Activated CD8-positive, alpha-beta T cell treated with anti-CD3 and anti-CD28 coated beads, Interleukin-2, amount 10 ng/mL, durations not matched to agents 7 days and 5 days (primary cell): Measurements from ENCODE around the gene MAP3K6. TPM values are rescaled to one million over a fixed set of nuclear protein-coding genes. Genes with fewer than 3 reads are reported as not detected.

Source experiments
- ATAC-seq: fragments of 150-1000 bp; cut with Tn5 transposase; one replicate; pipeline ENCODE4 v1.10.0; 2021; ENCODE audit warnings: moderate library complexity
- CTCF ChIA-PET: fragments of 350-600 bp; sonication (Branson Sonifier 250); formaldehyde crosslinking; loops from one replicate; lab custom pipeline; 2021; ENCODE audit warnings: antibody characterized with exemption; lab: Charles Lee
- POLR2A ChIA-PET: fragments of 350-600 bp; sonication (Branson Sonifier 250); formaldehyde crosslinking; loops from one replicate; lab custom pipeline; 2021; ENCODE audit warnings: antibody characterized with exemption; lab: Charles Lee
- DNase-seq: peaks from one replicate; pipeline ENCODE4 v3.0.0-alpha.2; 2020
- H3K27ac Mint-ChIP-seq: one replicate; pipeline ENCODE4 v1.8.0; 2021; ENCODE audit warnings: mild to moderate bottlenecking, mixed read lengths
- H3K27me3 Mint-ChIP-seq: one replicate; pipeline ENCODE4 v1.8.0; 2021; ENCODE audit warnings: low read depth, mixed read lengths
- H3K36me3 Mint-ChIP-seq: one replicate; pipeline ENCODE4 v1.8.0; 2021; ENCODE audit warnings: low read depth, mixed read lengths
- H3K4me1 Mint-ChIP-seq: one replicate; pipeline ENCODE4 v1.8.0; 2021; ENCODE audit warnings: low read depth, mixed read lengths
- H3K4me3 Mint-ChIP-seq: one replicate; pipeline ENCODE4 v1.8.0; 2021; ENCODE audit warnings: mild to moderate bottlenecking, mixed read lengths
- H3K9me3 Mint-ChIP-seq: one replicate; pipeline ENCODE4 v1.8.0; 2022; ENCODE audit warnings: mixed read lengths; ENCODE audit not compliant: insufficient read depth
- total RNA-seq, 2 experiments: library from RNA; stranded (reverse); gene quantifications; one replicate each; pipeline ENCODE4 v1.2.3, GENCODE V29; 2021

Gene MAP3K6
- total RNA-seq, 2 experiments from 2014 or later = 7.8 to 12.3 TPM

DNA sequence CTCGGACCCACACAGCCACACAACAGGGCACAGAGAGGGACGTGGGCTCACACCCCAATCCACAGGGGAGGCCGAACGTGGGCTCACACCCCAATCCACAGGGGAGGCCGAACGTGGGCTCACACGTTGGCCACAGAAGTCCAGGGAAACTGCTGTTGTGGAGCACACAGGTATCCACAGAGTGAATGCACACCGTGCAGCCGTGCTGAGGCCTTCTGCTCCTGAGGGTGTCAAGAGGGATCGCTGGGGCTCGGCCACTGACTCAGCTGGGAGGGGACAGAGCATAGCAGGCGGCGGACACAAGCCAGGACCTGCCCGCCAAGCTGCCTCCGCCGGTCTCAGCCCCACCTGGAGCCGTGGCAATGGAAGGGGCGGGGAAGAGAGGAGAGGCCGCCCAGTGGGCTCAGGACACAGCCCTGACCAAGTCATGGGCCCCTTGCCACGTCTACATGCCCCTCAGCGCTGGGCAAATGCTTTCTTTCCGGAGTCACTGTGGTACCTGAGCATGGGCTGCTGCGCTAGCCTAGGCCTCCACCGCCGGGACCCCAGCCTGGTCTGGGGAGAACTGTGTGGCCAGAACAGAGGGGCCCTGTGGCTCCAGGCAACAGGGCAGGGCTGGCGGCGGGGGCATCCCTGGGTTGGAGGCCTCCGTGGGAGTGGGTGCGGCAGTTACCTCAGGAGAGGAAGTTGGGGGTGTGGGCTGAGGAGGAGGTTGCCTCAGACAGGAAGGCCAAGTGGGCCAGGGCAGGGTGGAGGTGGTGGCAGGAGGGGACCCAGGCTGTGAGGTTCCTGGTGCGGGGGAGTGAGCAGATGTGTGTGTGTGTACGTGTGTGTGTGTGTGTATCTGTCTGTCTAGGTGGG, 23.8 kb downstream of the MAP3K6 start:
- H3K4me1 Mint-ChIP-seq = peaks cover 56% of the 10 kb centered on the region
- ChIA-PET POLR2A (interaction anchor here (0.5 to 5.0 kb wide), 10 partner anchors 13 to 259 kb away, joined by 3 to 56 read pairs (median 4); no protein-coding TSS in a partner anchor), CTCF (interaction anchor here (0.8 to 7.2 kb wide), 12 partner anchors 10 to 52 kb away, joined by 3 to 99 read pairs (median 5); partner anchors contain the start of gene MAP3K6)
- peak; percentile 72 for ATAC-seq
- H3K36me3 Mint-ChIP-seq = peaks cover 37% of the 10 kb centered on the region
- H3K27ac Mint-ChIP-seq = peak overlapping the region; percentile 96
- H3K4me3 Mint-ChIP-seq = peak overlapping the region; percentile 91
- peak; percentile 85 for DNase-seq
- H3K9me3 Mint-ChIP-seq = no peaks in the 10 kb centered on the region
- H3K27me3 Mint-ChIP-seq = no peaks in the 10 kb centered on the region

DNA sequence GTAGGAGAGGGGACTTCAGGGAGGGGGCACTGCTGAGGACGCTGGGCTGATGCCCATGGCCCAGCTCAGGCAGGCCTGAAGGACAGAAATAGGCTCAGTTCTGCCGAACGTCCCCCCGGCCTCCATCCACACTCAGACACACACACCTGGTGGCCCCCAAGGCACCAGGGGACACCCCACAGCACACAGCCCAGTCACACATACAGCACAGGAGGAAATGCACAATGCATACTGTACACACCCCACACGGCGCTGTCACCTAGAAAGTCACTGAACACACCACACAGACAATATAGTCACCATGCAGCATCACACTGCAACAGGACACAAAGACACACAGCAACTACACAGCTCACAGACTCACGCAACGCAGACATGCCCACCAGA, 24.4 kb downstream of the MAP3K6 start:
- POLR2A ChIA-PET = interaction anchor here (0.5 to 5.0 kb wide), 11 partner anchors 10 to 180 kb away, joined by 3 to 56 read pairs (median 4); no protein-coding TSS in a partner anchor
- Mint-ChIP-seq H3K27ac (peak overlapping the region; percentile 96), H3K9me3 (no peaks in the 10 kb centered on the region), H3K4me1 (peaks cover 54% of the 10 kb centered on the region), H3K36me3 (peaks cover 36% of the 10 kb centered on the region), H3K27me3 (no peaks in the 10 kb centered on the region), H3K4me3 (peak overlapping the region; percentile 91)
- ATAC-seq (peak; percentile 58), DNase-seq (peak; percentile 63)
- CTCF ChIA-PET = interaction anchor here (0.8 to 7.2 kb wide), 12 partner anchors 9 to 265 kb away, joined by 3 to 99 read pairs (median 5); no protein-coding TSS in a partner anchor

DNA sequence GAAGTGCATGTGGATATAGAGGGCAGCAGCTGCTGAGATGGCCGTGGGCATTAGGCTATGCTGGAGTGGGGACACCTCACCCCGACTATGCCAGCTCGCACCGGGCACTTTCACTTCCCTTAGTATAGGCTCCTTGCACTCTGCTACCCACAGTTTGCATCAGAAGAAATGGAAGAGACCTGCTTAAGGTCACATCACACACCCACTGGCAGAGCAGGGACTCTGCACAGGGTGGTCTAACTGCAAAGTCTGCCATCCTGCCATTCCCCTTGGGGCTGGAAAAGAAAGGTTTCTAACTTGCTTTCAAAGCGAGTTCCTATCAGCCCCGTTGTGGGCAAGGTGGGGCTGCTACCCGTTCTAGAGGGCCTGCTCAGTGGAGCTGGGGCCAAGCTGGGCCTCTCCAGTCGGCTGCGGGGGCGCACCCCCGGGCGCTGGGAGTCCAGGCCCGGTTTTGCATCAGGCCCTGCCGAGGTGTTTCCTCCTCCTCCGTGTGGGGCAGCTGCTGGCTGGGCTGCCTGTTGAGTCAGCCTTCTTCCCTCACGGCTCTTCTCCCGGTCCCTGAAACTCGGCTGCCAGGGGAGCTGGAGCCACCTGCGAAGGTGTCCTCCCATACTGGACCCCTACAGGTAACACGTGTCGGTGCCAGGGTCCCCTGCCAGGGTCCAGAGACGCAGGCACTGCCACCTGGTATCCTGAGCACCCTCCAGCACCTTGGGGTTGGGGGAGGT, 25.1 kb downstream of the MAP3K6 start, which contains the start of gene SYTL1:
SYTL1 (plus strand) TSS at position 498 of the 728 bp plus-strand sequence. CDS start 3,313 bp downstream, outside the sequence.
- peak within 1 kb of the TSS; percentile 91 for H3K4me3 Mint-ChIP-seq
- H3K4me1 Mint-ChIP-seq = peaks cover 52% of the 10 kb centered on the region
- no peaks in the 10 kb centered on the region for H3K27me3 Mint-ChIP-seq
- no peaks in the 10 kb centered on the region for H3K9me3 Mint-ChIP-seq
- CTCF ChIA-PET = interaction anchor here (0.8 to 7.2 kb wide), 13 partner anchors 9 to 265 kb away, joined by 3 to 99 read pairs (median 5); no protein-coding TSS in a partner anchor
- peak; percentile 80 for DNase-seq
- POLR2A ChIA-PET = interaction anchor here (0.6 to 5.0 kb wide), 10 partner anchors 9 to 329 kb away, joined by 3 to 56 read pairs (median 4); no protein-coding TSS in a partner anchor
- peak within 1 kb of the TSS; percentile 96 for H3K27ac Mint-ChIP-seq
- peaks cover 36% of the 10 kb centered on the region for H3K36me3 Mint-ChIP-seq
- peak; percentile 77 for ATAC-seq

DNA sequence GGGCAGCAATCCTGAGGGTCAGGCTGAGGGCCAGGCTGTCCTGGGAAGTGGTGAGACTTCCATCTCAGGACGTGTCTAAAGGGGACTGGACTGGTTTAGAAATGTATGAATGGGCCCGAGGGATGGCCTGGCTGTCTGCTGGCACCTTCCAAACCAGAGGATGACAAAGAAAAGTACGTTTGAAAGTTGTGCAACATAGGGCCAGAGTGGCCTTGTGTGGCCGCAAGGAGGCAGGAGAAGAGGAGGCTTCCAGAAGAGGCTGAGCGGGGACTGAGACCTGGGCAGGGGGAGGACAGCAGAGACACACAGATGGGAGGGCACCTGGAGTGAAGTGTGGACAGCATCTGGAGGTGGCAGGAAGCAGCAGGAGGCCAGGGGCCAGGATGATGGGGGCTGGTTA, 27.5 kb downstream of the MAP3K6 start:
- H3K36me3 Mint-ChIP-seq = peaks cover 38% of the 10 kb centered on the region
- no peak overlapping the region for H3K4me3 Mint-ChIP-seq
- ATAC-seq = no peak

DNA sequence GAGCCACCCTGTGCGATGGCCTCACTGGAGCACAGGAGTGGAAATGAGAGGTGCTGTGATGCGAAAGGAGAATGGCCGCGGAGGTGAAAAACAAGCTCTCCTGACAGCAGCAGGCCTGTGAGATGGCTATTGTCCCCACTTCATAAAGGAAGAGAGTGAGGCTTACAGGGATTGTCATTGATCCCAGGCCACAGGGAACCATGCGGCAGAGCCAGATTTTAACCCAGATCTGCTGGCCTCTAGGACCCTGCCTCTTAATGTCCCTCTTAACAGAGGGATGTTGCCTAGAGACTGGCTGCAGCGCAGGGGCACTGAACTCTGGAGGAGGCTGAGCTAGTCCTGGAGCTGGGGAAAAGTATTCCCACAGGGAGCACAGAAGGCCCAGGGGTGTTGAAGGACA, 28.0 kb downstream of the MAP3K6 start:
- CTCF ChIA-PET = interaction anchor here (1.1 to 2.7 kb wide), 4 partner anchors 16 to 49 kb away, joined by 3 to 13 read pairs (median 5); partner anchors contain the start of gene MAP3K6
- no peaks in the 10 kb centered on the region for H3K9me3 Mint-ChIP-seq
- DNase-seq = no peak
- POLR2A ChIA-PET = no interaction called here
- no peak for ATAC-seq
- no peaks in the 10 kb centered on the region for H3K27me3 Mint-ChIP-seq
- peaks cover 40% of the 10 kb centered on the region for H3K4me1 Mint-ChIP-seq
- H3K36me3 Mint-ChIP-seq = peaks cover 40% of the 10 kb centered on the region
- H3K4me3 Mint-ChIP-seq = no peak overlapping the region
- H3K27ac Mint-ChIP-seq = peak overlapping the region; percentile 71

More for the DNA sequence above, 27.5 kb downstream of the MAP3K6 start:
- peaks cover 45% of the 10 kb centered on the region for H3K4me1 Mint-ChIP-seq
- DNase-seq = no peak
- H3K27me3 Mint-ChIP-seq = no peaks in the 10 kb centered on the region
- ChIA-PET CTCF (interaction anchor here (1.1 to 2.7 kb wide), 3 partner anchors 11 to 18 kb away, joined by 3 to 13 read pairs (median 3); no protein-coding TSS in a partner anchor), POLR2A (no interaction called here)
- peak overlapping the region; percentile 71 for H3K27ac Mint-ChIP-seq
- H3K9me3 Mint-ChIP-seq = no peaks in the 10 kb centered on the region

DNA sequence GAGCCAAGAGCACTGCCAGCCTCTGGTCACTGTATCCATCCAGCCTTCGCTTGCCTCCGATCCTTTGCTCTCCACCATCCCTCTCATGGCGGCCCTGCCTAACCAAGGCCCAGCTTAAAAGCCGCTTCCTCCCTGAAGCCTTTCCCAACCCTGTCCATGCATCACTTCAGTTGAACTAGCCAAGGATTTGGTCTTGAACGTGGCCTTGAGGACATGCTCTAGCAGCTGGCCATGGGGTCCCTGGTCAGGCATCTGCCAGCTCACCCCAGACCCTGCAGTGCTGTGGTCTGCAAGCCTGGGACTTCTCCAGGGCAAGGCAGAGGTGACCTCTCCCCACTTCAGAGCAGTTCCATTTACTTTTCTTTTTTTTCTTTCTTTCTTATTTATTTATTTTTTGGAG, 30.0 kb downstream of the MAP3K6 start:
- no peaks in the 10 kb centered on the region for H3K27me3 Mint-ChIP-seq
- peaks cover 37% of the 10 kb centered on the region for H3K36me3 Mint-ChIP-seq
- CTCF ChIA-PET = interaction anchor here (0.9 to 2.7 kb wide), 5 partner anchors 20 to 51 kb away, joined by 3 to 13 read pairs (median 4); no protein-coding TSS in a partner anchor
- H3K27ac Mint-ChIP-seq = no peak overlapping the region
- no peaks in the 10 kb centered on the region for H3K9me3 Mint-ChIP-seq
- ATAC-seq (no peak), DNase-seq (no peak)
- POLR2A ChIA-PET = no interaction called here
- H3K4me3 Mint-ChIP-seq = no peak overlapping the region
- H3K4me1 Mint-ChIP-seq = peaks cover 36% of the 10 kb centered on the region

DNA sequence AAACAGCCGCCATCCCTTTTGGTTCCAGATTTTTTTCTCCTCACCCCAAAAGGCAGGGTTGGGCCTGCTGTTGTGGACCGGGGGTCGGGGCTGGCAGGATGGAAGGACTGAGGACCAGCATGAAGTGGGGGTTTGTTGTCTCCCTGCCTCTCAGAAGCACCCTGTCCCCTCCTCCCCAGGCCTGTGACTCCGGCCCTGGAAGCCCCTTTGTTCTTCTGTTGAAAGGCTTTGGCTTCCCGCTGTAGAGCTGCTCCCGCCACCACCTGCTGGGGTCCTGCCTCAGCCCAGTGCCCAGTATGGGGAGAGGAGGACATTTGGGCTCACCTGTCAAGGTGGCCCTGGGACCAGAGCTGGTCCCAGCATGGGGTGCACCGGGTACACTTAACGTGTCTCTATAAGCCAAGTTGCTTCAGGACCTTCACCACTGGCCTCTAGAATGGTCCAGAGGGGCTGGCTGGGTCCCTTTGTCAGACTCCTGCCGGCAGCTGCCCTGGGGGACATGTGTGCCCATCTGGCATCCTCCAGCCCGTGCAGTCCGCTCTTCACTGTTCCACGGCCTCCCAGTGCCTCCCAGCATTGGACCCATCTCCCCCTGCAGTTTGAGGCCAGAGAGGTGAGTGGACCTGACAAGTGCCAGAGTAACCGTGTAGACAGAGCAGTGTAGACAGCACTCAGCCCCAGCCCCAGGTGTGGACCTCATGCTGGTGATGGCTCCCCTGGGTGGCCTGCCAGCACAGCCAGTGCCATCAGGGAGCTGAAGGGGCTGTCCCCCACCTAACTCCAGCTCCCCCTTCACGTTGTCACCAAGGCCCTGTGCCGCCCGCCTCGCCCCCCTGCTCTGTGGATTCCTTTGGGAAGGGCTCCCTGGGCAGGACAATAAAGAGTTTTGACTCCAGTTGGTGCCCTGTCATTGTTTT, 31.0 kb downstream of the MAP3K6 start:
- DNase-seq = no peak
- H3K27me3 Mint-ChIP-seq = no peaks in the 10 kb centered on the region
- POLR2A ChIA-PET = interaction anchor here (0.6 kb wide), 1 partner anchor 210 kb away, joined by 3 read pairs; no protein-coding TSS in a partner anchor

DNA sequence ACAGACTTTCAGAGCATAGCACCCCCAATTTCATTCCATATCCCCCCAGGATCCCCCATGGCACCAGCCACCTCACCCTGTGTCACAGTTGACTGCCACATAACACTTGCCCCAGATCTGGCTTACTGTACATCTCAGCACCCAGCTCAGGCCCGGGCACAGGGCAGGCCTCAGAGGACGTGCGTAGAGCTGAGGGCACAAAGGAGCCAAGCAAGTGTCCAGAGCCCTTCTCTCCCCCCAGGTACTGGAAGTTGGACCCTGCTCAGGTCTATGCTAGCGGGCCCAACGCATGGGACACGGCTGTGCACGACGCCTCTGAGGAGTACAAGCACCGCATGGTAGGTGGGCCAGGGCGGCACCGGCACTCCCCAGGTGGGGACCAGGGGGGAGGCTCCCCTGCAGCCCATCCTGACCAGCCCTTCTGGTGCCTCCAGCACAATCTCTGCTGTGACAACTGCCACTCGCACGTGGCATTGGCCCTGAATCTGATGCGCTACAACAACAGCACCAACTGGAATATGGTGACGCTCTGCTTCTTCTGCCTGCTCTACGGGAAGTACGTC, 33.0 kb downstream of the MAP3K6 start:
- ChIA-PET CTCF (interaction anchor here (1.2 to 3.6 kb wide), 16 partner anchors 9 to 273 kb away, joined by 3 to 46 read pairs (median 18); partner anchors contain the start of genes GPR3, MAP3K6, SYTL1 and TMEM222), POLR2A (interaction anchor here (0.6 to 1.3 kb wide), 2 partner anchors 23 to 332 kb away, joined by 3 to 4 read pairs; no protein-coding TSS in a partner anchor)
- no peaks in the 10 kb centered on the region for H3K27me3 Mint-ChIP-seq
- ATAC-seq (no peak), DNase-seq (no peak)
- no peak overlapping the region for H3K27ac Mint-ChIP-seq
- H3K9me3 Mint-ChIP-seq = no peaks in the 10 kb centered on the region
- H3K4me1 Mint-ChIP-seq = peaks cover 21% of the 10 kb centered on the region
- H3K36me3 Mint-ChIP-seq = peaks cover 56% of the 10 kb centered on the region
- H3K4me3 Mint-ChIP-seq = no peak overlapping the region

More for the DNA sequence above, 31.0 kb downstream of the MAP3K6 start:
- CTCF ChIA-PET = interaction anchor here (0.9 to 3.6 kb wide), 5 partner anchors 21 to 52 kb away, joined by 3 to 32 read pairs (median 4); no protein-coding TSS in a partner anchor
- Mint-ChIP-seq H3K36me3 (peaks cover 45% of the 10 kb centered on the region), H3K4me3 (no peak overlapping the region), H3K27ac (no peak overlapping the region), H3K4me1 (peaks cover 34% of the 10 kb centered on the region), H3K9me3 (no peaks in the 10 kb centered on the region)
- ATAC-seq = no peak

DNA sequence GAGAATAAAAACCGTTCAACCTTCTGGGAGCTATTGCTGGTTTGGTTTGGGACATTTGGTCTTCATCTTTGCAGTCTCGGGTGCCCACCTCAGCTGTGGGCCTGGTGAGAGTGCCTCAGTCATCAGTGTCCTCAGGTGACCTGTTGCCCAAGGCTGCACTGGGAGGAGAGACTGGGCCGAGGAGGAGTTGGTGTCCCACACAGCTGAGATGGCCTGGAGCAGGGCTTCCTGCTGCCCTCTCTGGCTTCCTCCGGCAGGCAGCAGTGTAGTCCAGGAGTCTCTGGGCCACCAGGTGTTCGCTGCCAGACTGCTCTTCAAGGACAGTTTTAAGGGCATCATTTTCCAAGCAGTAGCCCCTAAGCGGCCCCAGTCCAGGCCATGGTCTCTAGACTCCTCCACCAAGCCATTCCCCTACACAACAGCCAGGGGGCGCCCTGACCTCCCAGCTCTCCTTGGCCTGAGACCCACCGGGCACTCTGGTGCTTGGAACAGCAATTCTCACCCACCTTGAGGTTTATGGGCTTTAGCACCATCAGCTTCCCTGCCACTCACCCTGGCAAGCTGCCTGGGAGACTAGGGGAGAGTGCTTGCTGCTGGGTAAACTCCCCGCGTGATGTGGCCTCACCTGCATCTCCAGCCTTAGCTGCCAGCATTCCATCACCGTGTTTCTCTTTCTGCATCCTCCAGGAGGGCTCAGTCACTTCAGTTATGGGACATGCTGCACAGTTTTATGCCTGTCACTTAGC, 34.1 kb downstream of the MAP3K6 start:
- DNase-seq (peak; percentile 72), ATAC-seq (peak; percentile 88)
- H3K9me3 Mint-ChIP-seq = no peaks in the 10 kb centered on the region
- no peak overlapping the region for H3K4me3 Mint-ChIP-seq
- H3K27me3 Mint-ChIP-seq = no peaks in the 10 kb centered on the region
- ChIA-PET POLR2A (interaction anchor here (0.8 to 1.3 kb wide), 3 partner anchors 9 to 24 kb away, joined by 3 to 4 read pairs (median 4); partner anchors contain the start of gene SYTL1), CTCF (interaction anchor here (0.7 to 3.6 kb wide), 33 partner anchors 9 to 339 kb away, joined by 3 to 49 read pairs (median 7); partner anchors contain the start of genes CD164L2, GPR3, MAP3K6 and SYTL1)
- peaks cover 52% of the 10 kb centered on the region for H3K36me3 Mint-ChIP-seq
- peaks cover 25% of the 10 kb centered on the region for H3K4me1 Mint-ChIP-seq
- peak overlapping the region; percentile 60 for H3K27ac Mint-ChIP-seq
